ENCODE data around the gene LRRC32. TPM values are rescaled to one million over a fixed set of nuclear protein-coding genes. Genes with fewer than 3 reads are reported as not detected.

The LRRC32 gene
- total RNA-seq, 1 experiment from 2014 or later: not detected

DNA sequence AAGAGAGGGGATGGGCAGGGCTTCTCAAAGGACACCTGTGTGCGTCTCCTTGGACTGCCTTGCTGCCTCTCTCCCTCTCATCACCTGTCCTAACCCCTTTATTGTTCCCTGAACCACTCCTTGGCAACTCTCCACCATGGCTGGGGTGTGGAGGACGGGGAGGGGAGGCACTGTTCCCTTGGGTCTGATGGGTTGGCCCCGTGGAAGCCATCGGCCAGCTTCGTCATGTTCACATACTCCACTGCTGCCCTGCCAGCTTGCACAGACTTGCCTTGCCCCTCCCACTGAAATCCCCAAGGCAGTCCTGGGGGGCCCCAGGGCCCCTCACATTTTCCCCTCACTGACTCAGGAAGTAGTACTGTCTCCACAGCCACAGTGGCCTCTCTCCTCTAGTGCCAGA lies 36.1 kb upstream of the LRRC32 start:
- no peak for ATAC-seq
- no peaks in the 10 kb centered on the region for H3F3A ChIP-seq (ENCODE audit: low read length, unreplicated experiment)
- no peak overlapping the region for H3K9ac ChIP-seq (ENCODE audit: low read length)
- H3K36me3 ChIP-seq (ENCODE audit: low read depth, low read length): no peaks in the 10 kb centered on the region
- no peak for DNase-seq
- peaks cover 5% of the 10 kb centered on the region for H3K4me1 ChIP-seq (ENCODE audit: insufficient read depth, low read length)
- no peak for TF ChIP-seq EZH2 (IDR thresholded peaks at IDR 0.05; ENCODE audit: low read length, unreplicated experiment)
- BruUV-seq (replicated peaks): no TSS peak
- H3K27ac ChIP-seq (ENCODE audit: low read length): no peak overlapping the region
- ChIA-PET POLR2A (ENCODE audit: unreplicated experiment) (no interaction called here), CTCF (no interaction called here)
- H3K9me2 ChIP-seq (replicated peaks; ENCODE audit: low read length): no peaks in the 10 kb centered on the region
- H2AFZ ChIP-seq (ENCODE audit: low read length): no peak overlapping the region
- no peaks in the 10 kb centered on the region; the same call in 1 of the 2 replicates for H3K27me3 ChIP-seq (ENCODE audit: low read length)
- no peak overlapping the region for H3K4me2 ChIP-seq (ENCODE audit: low read length)
- no peaks in the 10 kb centered on the region for H3K79me2 ChIP-seq (ENCODE audit: low read length)
- intact Hi-C loops (cut with micrococcal nuclease): no loop called here
- no peaks in the 10 kb centered on the region for H3K9me3 ChIP-seq (ENCODE audit: low read length)
- no peaks in the 10 kb centered on the region for H4K20me1 ChIP-seq (ENCODE audit: low read length)
- no peak overlapping the region for H3K4me3 ChIP-seq (ENCODE audit: low read length)

DNA sequence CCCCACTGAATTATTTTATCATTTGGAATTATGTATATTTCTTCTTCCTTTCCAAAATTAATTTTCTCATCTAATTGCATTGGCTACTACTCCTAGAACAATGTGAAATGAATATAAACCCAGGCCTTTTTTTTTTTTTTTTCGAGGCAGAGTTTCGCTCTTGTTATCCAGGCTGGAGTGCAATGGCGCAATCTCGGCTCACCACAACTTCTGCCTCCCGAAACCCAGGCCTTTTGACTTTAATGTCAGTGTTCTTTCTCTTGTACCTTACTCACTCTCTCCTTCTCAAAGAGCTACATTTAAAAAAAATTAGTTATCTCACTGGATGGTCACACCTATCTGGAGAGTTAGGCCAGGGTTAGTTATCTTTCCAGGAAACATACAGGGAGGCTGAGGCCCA lies 35.3 kb upstream of the LRRC32 start:
- Histone ChIP-seq H3K4me2 (ENCODE audit: low read length) (no peak overlapping the region), H3F3A (ENCODE audit: low read length, unreplicated experiment) (no peaks in the 10 kb centered on the region), H2AFZ (ENCODE audit: low read length) (no peak overlapping the region), H3K9me2 (replicated peaks; ENCODE audit: low read length) (no peaks in the 10 kb centered on the region), H3K79me2 (ENCODE audit: low read length) (no peaks in the 10 kb centered on the region), H4K20me1 (ENCODE audit: low read length) (no peaks in the 10 kb centered on the region), H3K27me3 (ENCODE audit: low read length) (no peaks in the 10 kb centered on the region; the same call in 1 of the 2 replicates), H3K27ac (ENCODE audit: low read length) (no peak overlapping the region), H3K4me3 (ENCODE audit: low read length) (no peak overlapping the region), H3K9me3 (ENCODE audit: low read length) (no peaks in the 10 kb centered on the region), H3K36me3 (ENCODE audit: low read depth, low read length) (no peaks in the 10 kb centered on the region), H3K4me1 (ENCODE audit: insufficient read depth, low read length) (peaks cover 13% of the 10 kb centered on the region), H3K9ac (ENCODE audit: low read length) (no peak overlapping the region)
- TF ChIP-seq, protein P1, sequence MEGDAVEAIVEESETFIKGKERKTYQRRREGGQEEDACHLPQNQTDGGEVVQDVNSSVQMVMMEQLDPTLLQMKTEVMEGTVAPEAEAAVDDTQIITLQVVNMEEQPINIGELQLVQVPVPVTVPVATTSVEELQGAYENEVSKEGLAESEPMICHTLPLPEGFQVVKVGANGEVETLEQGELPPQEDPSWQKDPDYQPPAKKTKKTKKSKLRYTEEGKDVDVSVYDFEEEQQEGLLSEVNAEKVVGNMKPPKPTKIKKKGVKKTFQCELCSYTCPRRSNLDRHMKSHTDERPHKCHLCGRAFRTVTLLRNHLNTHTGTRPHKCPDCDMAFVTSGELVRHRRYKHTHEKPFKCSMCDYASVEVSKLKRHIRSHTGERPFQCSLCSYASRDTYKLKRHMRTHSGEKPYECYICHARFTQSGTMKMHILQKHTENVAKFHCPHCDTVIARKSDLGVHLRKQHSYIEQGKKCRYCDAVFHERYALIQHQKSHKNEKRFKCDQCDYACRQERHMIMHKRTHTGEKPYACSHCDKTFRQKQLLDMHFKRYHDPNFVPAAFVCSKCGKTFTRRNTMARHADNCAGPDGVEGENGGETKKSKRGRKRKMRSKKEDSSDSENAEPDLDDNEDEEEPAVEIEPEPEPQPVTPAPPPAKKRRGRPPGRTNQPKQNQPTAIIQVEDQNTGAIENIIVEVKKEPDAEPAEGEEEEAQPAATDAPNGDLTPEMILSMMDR (conservative IDR thresholded peaks at IDR 0.05; ENCODE audit: low read depth, low read length): no peak
- TF ChIP-seq EZH2phosphoT487 (IDR thresholded peaks at IDR 0.05; ENCODE audit: borderline replicate concordance, low read length) (no peak), EZH2 (IDR thresholded peaks at IDR 0.05; ENCODE audit: low read length, unreplicated experiment) (no peak)
- intact Hi-C loops (cut with micrococcal nuclease): no loop called here
- ATAC-seq: no peak
- ChIA-PET POLR2A (ENCODE audit: unreplicated experiment) (no interaction called here), CTCF (no interaction called here)
- no peak for DNase-seq
- no TSS peak for BruUV-seq (replicated peaks)

DNA sequence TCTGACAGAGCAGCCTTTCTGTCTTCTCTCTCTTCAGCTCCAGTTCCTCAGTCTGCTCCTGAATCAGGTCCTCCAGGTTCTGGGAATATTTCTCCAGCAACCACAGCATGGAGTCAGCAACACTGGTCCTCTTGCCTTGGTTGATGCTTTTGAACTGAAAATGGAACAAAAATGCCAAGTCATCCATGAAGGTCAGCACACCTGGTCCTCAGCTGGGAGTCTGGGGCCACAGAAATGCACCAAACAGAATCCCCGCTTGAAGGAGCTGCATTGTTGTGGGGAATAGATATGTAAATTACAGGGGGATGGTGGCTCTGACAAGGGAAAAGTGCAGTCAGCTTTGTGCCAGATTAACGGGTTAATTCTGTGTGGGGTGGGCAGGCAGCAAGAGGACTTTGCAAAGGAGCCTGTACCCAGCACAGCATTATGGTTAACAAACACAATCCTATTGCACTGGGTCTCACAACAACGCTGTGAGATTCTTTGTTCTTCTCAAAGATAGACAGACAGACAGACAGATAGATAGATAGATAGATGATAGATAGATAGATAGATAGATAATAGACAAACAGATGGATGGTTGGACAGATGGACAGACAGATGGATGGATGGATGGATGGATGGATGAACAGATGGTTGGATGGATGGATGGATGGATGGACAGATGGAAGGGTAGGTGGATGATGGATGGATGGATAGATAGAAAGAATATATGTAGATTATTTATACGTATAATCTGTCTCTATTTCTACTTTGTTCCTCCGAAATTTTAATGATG lies 33.8 kb upstream of the LRRC32 start:
- intact Hi-C loops (cut with micrococcal nuclease): no loop called here

More for the DNA sequence above, 33.8 kb upstream of the LRRC32 start:
- Histone ChIP-seq H3K27me3 (ENCODE audit: low read length) (no peaks in the 10 kb centered on the region; the same call in 1 of the 2 replicates), H4K20me1 (ENCODE audit: low read length) (no peaks in the 10 kb centered on the region), H3K4me2 (ENCODE audit: low read length) (no peak overlapping the region), H2AFZ (ENCODE audit: low read length) (no peak overlapping the region), H3K9me3 (ENCODE audit: low read length) (no peaks in the 10 kb centered on the region), H3F3A (ENCODE audit: low read length, unreplicated experiment) (no peaks in the 10 kb centered on the region), H3K27ac (ENCODE audit: low read length) (no peak overlapping the region), H3K9ac (ENCODE audit: low read length) (no peak overlapping the region), H3K4me3 (ENCODE audit: low read length) (no peak overlapping the region), H3K4me1 (ENCODE audit: insufficient read depth, low read length) (peaks cover 24% of the 10 kb centered on the region), H3K9me2 (replicated peaks; ENCODE audit: low read length) (no peaks in the 10 kb centered on the region), H3K79me2 (ENCODE audit: low read length) (no peaks in the 10 kb centered on the region), H3K36me3 (ENCODE audit: low read depth, low read length) (no peaks in the 10 kb centered on the region)
- TF ChIP-seq EZH2phosphoT487 (IDR thresholded peaks at IDR 0.05; ENCODE audit: borderline replicate concordance, low read length) (no peak), EZH2 (IDR thresholded peaks at IDR 0.05; ENCODE audit: low read length, unreplicated experiment) (no peak)
- TF ChIP-seq, protein P1 (conservative IDR thresholded peaks at IDR 0.05; ENCODE audit: low read depth, low read length): no peak
- POLR2A ChIA-PET (ENCODE audit: unreplicated experiment): no interaction called here
- no TSS peak for BruUV-seq (replicated peaks)
- DNase-seq (no peak), ATAC-seq (no peak)
- CTCF ChIA-PET: no interaction called here

Data from PC-3 (cell line).